SU-DHL-6 (cell line): ENCODE measurements around the gene FRMPD2.

Experiments used
- H2AFZ ChIP-seq: fragments of 200-600 bp; sonication (generic); 2 replicates; pipeline ENCODE4 v1.6.1; 2014; ENCODE audit warnings: low read depth, mild to moderate bottlenecking, moderate library complexity, mixed read lengths, antibody characterized with exemption, low read length; ENCODE audit not compliant: severe bottlenecking
- H3F3A ChIP-seq: fragments of 200-600 bp; shearing (Covaris generic); 2 replicates; pipeline ENCODE4 v1.6.0; 2016; ENCODE audit warnings: antibody characterized with exemption, mild to moderate bottlenecking; ENCODE audit not compliant: insufficient read depth
- H3K27ac ChIP-seq: fragments of 200-600 bp; sonication (generic); 2 replicates; pipeline ENCODE4 v1.5.1; 2016; ENCODE audit warnings: low read depth, mild to moderate bottlenecking, low read length, moderate library complexity, mixed read lengths
- H3K27me3 ChIP-seq: fragments of 200-600 bp; sonication (generic), shearing (Covaris generic); 2 replicates; pipeline ENCODE4 v1.6.0; 2014; ENCODE audit warnings: mild to moderate bottlenecking, low read length
- H3K36me3 ChIP-seq: fragments of 200-600 bp; sonication (generic); 2 replicates; pipeline ENCODE4 v1.6.1; 2014; ENCODE audit warnings: mild to moderate bottlenecking, low read length, mixed read lengths
- H3K4me2 ChIP-seq: fragments of 300-600, 200-600 bp; shearing (Covaris generic), sonication (generic); 2 replicates; pipeline ENCODE4 v1.6.0; 2014; ENCODE audit warnings: low read length, low read depth, mild to moderate bottlenecking; ENCODE audit not compliant: poor library complexity, severe bottlenecking
- H3K4me3 ChIP-seq: fragments of 200-600 bp; sonication (generic); 2 replicates; pipeline ENCODE4 v1.5.1; 2014; ENCODE audit warnings: antibody characterized with exemption, low read length, mild to moderate bottlenecking, mixed read lengths; ENCODE audit not compliant: insufficient read depth, poor library complexity, severe bottlenecking
- H3K79me2 ChIP-seq: fragments of 200-600 bp; sonication (generic); 2 replicates; pipeline ENCODE4 v1.6.1; 2014; ENCODE audit warnings: mild to moderate bottlenecking, low read length, moderate library complexity; ENCODE audit not compliant: insufficient read depth
- H3K9ac ChIP-seq: fragments of 200-600 bp; sonication (generic); 2 replicates; pipeline ENCODE4 v1.7.0; 2014; ENCODE audit warnings: mild to moderate bottlenecking, low read length
- H3K9me2 ChIP-seq: fragments of 200-600 bp; sonication (generic); replicated peaks from 2 replicates; pipeline ENCODE4 v1.6.1; 2014; ENCODE audit warnings: low read length; ENCODE audit not compliant: insufficient read depth
- H3K9me3 ChIP-seq: fragments of 200-600 bp; sonication (generic); 2 replicates; pipeline ENCODE4 v1.6.1; 2014; ENCODE audit warnings: low read length, mixed read lengths; ENCODE audit not compliant: insufficient read depth
- H4K20me1 ChIP-seq: fragments of 200-600 bp; sonication (generic); 2 replicates; pipeline ENCODE4 v1.6.1; 2014; ENCODE audit warnings: low read depth, mild to moderate bottlenecking, antibody characterized with exemption, low read length, moderate library complexity, mixed read lengths
- CTCF ChIP-seq: fragments of 200-600 bp; sonication (generic); IDR thresholded peaks from one replicate; pipeline ENCODE4 v1.5.1; 2017; ENCODE audit warnings: antibody characterized with exemption, mild to moderate bottlenecking, low read length, moderate library complexity; ENCODE audit not compliant: insufficient read depth, poor library complexity, severe bottlenecking
- EZH2phosphoT487 ChIP-seq: fragments of 200-600 bp; sonication (generic), shearing (Covaris generic); conservative IDR thresholded peaks from 2 replicates; pipeline ENCODE4 v1.6.1; 2018; ENCODE audit warnings: mild to moderate bottlenecking, antibody characterized with exemption, low read length, moderate library complexity, mixed read lengths

Gene FRMPD2

GRCh38 chr10:48235501-48235900 is 39.0 kb downstream of the FRMPD2 start:
- H4K20me1 ChIP-seq = no peaks in the 10 kb centered on the region
- H3K4me3 ChIP-seq = no peak overlapping the region
- H3K79me2 ChIP-seq = no peaks in the 10 kb centered on the region
- H3K36me3 ChIP-seq = no peaks in the 10 kb centered on the region
- H3K9me2 ChIP-seq = no peaks in the 10 kb centered on the region
- no peak overlapping the region for H3K27ac ChIP-seq
- no peak overlapping the region for H3K9ac ChIP-seq
- no peak overlapping the region for H2AFZ ChIP-seq
- H3K9me3 ChIP-seq = no peaks in the 10 kb centered on the region
- no peak overlapping the region for H3K4me2 ChIP-seq
- no peaks in the 10 kb centered on the region for H3K27me3 ChIP-seq
- TF ChIP-seq EZH2phosphoT487 (no peak), CTCF (no peak)
- no peaks in the 10 kb centered on the region for H3F3A ChIP-seq

GRCh38 chr10:48234787-48235186 is 39.7 kb downstream of the FRMPD2 start:
- TF ChIP-seq CTCF (no peak), EZH2phosphoT487 (no peak)
- H3F3A ChIP-seq = no peaks in the 10 kb centered on the region
- no peaks in the 10 kb centered on the region for H3K9me2 ChIP-seq
- H3K4me3 ChIP-seq = no peak overlapping the region
- no peaks in the 10 kb centered on the region for H3K79me2 ChIP-seq
- no peaks in the 10 kb centered on the region for H3K36me3 ChIP-seq
- no peak overlapping the region for H3K4me2 ChIP-seq
- no peak overlapping the region for H3K9ac ChIP-seq
- H3K27me3 ChIP-seq = no peaks in the 10 kb centered on the region
- H2AFZ ChIP-seq = no peak overlapping the region
- H3K9me3 ChIP-seq = no peaks in the 10 kb centered on the region
- H3K27ac ChIP-seq = no peak overlapping the region
- H4K20me1 ChIP-seq = no peaks in the 10 kb centered on the region

- no peak overlapping the region for H3K4me3 ChIP-seq
- H3K36me3 ChIP-seq = no peaks in the 10 kb centered on the region
- H3K9me2 ChIP-seq = no peaks in the 10 kb centered on the region
- no peaks in the 10 kb centered on the region for H3F3A ChIP-seq
- no peaks in the 10 kb centered on the region for H4K20me1 ChIP-seq
- no peaks in the 10 kb centered on the region for H3K9me3 ChIP-seq
- H3K27me3 ChIP-seq = no peaks in the 10 kb centered on the region
- H3K79me2 ChIP-seq = no peaks in the 10 kb centered on the region
- no peak overlapping the region for H3K4me2 ChIP-seq
- H3K9ac ChIP-seq = no peak overlapping the region
- no peak overlapping the region for H3K27ac ChIP-seq
- H2AFZ ChIP-seq = no peak overlapping the region
- TF ChIP-seq EZH2phosphoT487 (no peak), CTCF (no peak)
These were observed 40.2 kb downstream of the FRMPD2 start for GRCh38 chr10:48234295-48234694.
